HG03060 (cell line): ENCODE results near the gene MYO15B.
A peak's percentile ranks its signal among the peaks of the same experiment; 100 is the strongest.

Source experiments
- ATAC-seq: cut with Tn5 transposase; IDR thresholded peaks from one replicate; pipeline ENCODE4 v1.9.1; 2021; ENCODE audit warnings: low read depth, moderate number of reproducible peaks; ENCODE audit not compliant: unreplicated experiment

Gene MYO15B

GRCh38 chr17:75650874-75651273 is 63.3 kb downstream of the MYO15B start:
- no peak for ATAC-seq

GRCh38 chr17:75652341-75652740 is 64.7 kb downstream of the MYO15B start:
- ATAC-seq, result no peak

- no peak for ATAC-seq
Measured at GRCh38 chr17:75652934-75653549, 65.4 kb downstream of the MYO15B start.

- ATAC-seq, result no peak
Measured at GRCh38 chr17:75654176-75654575, 66.6 kb downstream of the MYO15B start.

GRCh38 chr17:75658237-75658636 is 70.6 kb downstream of the MYO15B start:
- ATAC-seq, result no peak

- ATAC-seq, result no peak
Measured at GRCh38 chr17:75661531-75661930, 73.9 kb downstream of the MYO15B start.

GRCh38 chr17:75662511-75662910 is 74.9 kb downstream of the MYO15B start:
- ATAC-seq, result no peak

- ATAC-seq, result peak; percentile 49
Measured at GRCh38 chr17:75664099-75664549, 76.5 kb downstream of the MYO15B start.

GRCh38 chr17:75665981-75666380 is 78.4 kb downstream of the MYO15B start:
- ATAC-seq, result no peak

- peak; percentile 49 for ATAC-seq
Measured at GRCh38 chr17:75666959-75667790, 79.6 kb downstream of the MYO15B start, which contains the start of the genes RECQL5 and SAP30BP. RECQL5 (minus strand) TSS chr17:75667154; CDS start chr17:75666557, 597 bp downstream. SAP30BP (plus strand) TSS chr17:75667338; CDS start chr17:75667373, 35 bp downstream.

- ATAC-seq, result no peak
Measured at GRCh38 chr17:75667825-75668224, 80.2 kb downstream of the MYO15B start.

- ATAC-seq, result no peak
Measured at GRCh38 chr17:75668489-75668888, 80.9 kb downstream of the MYO15B start.

- ATAC-seq, result no peak
Measured at GRCh38 chr17:75670868-75671267, 83.3 kb downstream of the MYO15B start.

- no peak for ATAC-seq
Measured at GRCh38 chr17:75672011-75672410, 84.4 kb downstream of the MYO15B start.

- ATAC-seq, result no peak
Measured at GRCh38 chr17:75673487-75673886, 85.9 kb downstream of the MYO15B start.
